Ascending aorta (tissue), 2 donors: ENCODE measurements around the gene TFDP2. TPM values are rescaled to one million over a fixed set of nuclear protein-coding genes. Genes with fewer than 3 reads are reported as not detected.

Experiments used
- DNase-seq, 2 donors: peaks; one replicate each; pipeline ENCODE4 v3.0.0-alpha.2; 2019; ENCODE audit warnings: low spot score in 2 of 2
- H3K27ac ChIP-seq, 2 donors: fragments of 200-600 bp; sonication (generic); one replicate each; pipeline ENCODE4 v1.5.1; 2016 to 2017; ENCODE audit warnings: mild to moderate bottlenecking in 1 of 2
- H3K27me3 ChIP-seq: fragments of 200-600 bp; sonication (generic); one replicate; pipeline ENCODE4 v1.5.1; 2017
- H3K36me3 ChIP-seq, 2 donors: fragments of 200-600 bp; sonication (generic); one replicate each; pipeline ENCODE4 v1.5.1; 2016
- H3K4me1 ChIP-seq, 2 donors: fragments of 200-600 bp; sonication (generic); one replicate each; pipeline ENCODE4 v1.5.1; 2016 to 2017; ENCODE audit warnings: mild to moderate bottlenecking in 1 of 2
- H3K4me3 ChIP-seq, 2 donors: fragments of 200-600 bp; sonication (generic); one replicate each; pipeline ENCODE4 v1.5.1; 2016 to 2017; ENCODE audit warnings: mild to moderate bottlenecking in 1 of 2
- H3K9me3 ChIP-seq, 2 donors: fragments of 200-600 bp; sonication (generic); one replicate each; pipeline ENCODE4 v1.5.1; 2016
- intact Hi-C: fragments of 100-400 bp; cut with DNase I; formaldehyde crosslinking; loops from one replicate; pipeline ENCODE4 v1.15.1; 2023
- total RNA-seq: library from RNA; depleted of rRNA; stranded (reverse); fragments of >200 nt; gene quantifications from one replicate; pipeline ENCODE4 v1.1.0, GENCODE V29; 2016
- TF ChIP-seq, protein P1 (sequence below), 3 experiments: fragments of 200-600 bp in 2 of 3; fragments of 450-650 bp in 1 of 3; sonication (generic) in 2 of 3; IDR thresholded peaks; one replicate each; pipeline ENCODE4 v1.5.1; 2016 to 2019; ENCODE audit warnings: antibody characterized with exemption in 3 of 3, mild to moderate bottlenecking in 1 of 3, moderate library complexity in 1 of 3

TFDP2 gene, protein sequence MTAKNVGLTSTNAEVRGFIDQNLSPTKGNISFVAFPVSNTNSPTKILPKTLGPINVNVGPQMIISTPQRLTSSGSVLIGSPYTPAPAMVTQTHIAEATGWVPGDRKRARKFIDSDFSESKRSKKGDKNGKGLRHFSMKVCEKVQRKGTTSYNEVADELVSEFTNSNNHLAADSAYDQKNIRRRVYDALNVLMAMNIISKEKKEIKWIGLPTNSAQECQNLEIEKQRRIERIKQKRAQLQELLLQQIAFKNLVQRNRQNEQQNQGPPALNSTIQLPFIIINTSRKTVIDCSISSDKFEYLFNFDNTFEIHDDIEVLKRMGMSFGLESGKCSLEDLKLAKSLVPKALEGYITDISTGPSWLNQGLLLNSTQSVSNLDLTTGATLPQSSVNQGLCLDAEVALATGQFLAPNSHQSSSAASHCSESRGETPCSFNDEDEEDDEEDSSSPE
- 23.0 TPM for total RNA-seq

DNA sequence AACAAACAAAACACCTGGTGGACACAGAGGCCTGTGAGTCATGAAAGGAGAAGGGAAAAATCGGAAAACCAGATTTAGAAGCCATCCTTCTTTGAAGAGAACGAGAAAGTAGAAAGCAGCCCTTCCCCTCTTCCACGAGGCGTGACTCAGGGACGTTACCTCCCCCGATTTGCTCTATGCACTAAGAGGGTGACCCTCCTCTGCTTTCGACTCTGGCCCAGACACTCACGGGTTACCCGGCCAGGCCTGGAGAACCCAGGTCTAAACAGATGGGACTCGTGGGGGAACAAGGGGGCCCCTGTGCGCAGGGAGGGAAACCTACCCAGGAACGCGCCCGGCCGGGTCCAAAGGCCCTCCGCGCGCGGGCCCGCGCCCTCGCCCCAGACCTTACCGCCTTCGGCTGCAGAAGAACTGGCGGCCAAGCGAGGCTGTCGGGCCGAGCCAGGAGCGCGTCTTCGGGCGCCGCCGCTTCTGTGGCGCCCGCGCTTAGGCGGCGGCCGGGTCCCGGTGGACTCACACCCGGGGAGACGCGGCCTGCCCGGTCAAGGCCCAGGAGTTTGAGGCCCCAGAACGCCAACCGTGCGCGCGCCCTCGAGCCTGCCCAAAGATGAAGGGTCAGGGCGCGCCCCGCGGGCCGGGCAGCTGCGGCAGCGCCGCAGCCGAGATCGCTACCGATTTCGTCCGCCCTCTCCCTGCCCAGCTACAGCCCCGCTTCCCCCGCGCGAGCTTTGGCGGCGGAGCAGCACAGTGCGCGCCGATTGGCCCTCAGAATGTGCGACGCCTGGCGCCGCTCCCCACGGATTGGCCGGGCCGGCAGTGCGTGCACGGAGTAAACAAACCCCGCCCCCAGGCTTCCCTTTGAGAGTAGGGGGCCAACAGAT, at the start of gene TFDP2:
Gene TFDP2 (minus strand): TSS at position 753 of the 881 bp plus-strand sequence. CDS start 47,795 bp downstream, outside the sequence.
- peaks cover 0 to 10% of the 10 kb centered on the region in 2 donors for H3K4me1 ChIP-seq
- H3K4me3 ChIP-seq: peak within 1 kb of the TSS; percentile 76 to 90
- intact Hi-C loops: loop anchor here (1.0 to 5.0 kb wide), 3 partner anchors 63 to 272 kb away; partner anchors contain the start of gene ATP1B3

DNA sequence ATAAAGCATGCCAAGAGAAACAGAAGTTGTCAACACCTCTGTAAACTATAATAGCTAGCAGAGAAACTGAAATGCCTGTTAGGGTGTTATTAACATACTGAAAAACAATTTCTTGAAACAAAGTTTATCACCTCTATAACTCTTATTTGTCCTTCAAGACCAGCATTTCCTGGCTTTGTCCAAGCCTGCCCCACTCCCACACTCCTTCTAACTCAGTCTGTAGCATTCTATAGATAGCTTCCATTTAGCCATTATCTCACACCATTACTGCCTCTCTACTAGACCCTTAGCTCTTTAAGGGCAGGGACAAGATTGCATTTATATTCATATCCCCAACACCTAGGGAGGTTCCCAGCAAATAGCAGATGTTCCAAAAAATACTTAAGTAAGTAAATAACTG, 39.5 kb upstream of the TFDP2 start:
- Histone ChIP-seq H3K27me3 (no peaks in the 10 kb centered on the region), H3K27ac (no peak overlapping the region), H3K4me1 (no peaks in the 10 kb centered on the region), H3K36me3 (peaks cover 8 to 14% of the 10 kb centered on the region in 2 donors), H3K4me3 (no peak overlapping the region), H3K9me3 (no peaks in the 10 kb centered on the region)
- TF ChIP-seq, protein P1, sequence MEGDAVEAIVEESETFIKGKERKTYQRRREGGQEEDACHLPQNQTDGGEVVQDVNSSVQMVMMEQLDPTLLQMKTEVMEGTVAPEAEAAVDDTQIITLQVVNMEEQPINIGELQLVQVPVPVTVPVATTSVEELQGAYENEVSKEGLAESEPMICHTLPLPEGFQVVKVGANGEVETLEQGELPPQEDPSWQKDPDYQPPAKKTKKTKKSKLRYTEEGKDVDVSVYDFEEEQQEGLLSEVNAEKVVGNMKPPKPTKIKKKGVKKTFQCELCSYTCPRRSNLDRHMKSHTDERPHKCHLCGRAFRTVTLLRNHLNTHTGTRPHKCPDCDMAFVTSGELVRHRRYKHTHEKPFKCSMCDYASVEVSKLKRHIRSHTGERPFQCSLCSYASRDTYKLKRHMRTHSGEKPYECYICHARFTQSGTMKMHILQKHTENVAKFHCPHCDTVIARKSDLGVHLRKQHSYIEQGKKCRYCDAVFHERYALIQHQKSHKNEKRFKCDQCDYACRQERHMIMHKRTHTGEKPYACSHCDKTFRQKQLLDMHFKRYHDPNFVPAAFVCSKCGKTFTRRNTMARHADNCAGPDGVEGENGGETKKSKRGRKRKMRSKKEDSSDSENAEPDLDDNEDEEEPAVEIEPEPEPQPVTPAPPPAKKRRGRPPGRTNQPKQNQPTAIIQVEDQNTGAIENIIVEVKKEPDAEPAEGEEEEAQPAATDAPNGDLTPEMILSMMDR (IDR thresholded peaks at IDR 0.05): no peak
- intact Hi-C loops: no loop called here
- DNase-seq: no peak

More for the DNA sequence above, at the start of gene TFDP2:
- TF ChIP-seq, protein P1 (IDR thresholded peaks at IDR 0.05): no peak
- Histone ChIP-seq H3K27me3 (no peaks in the 10 kb centered on the region), H3K36me3 (no peaks in the 10 kb centered on the region), H3K9me3 (no peaks in the 10 kb centered on the region), H3K27ac (peak within 1 kb of the TSS; percentile 86 to 94)
- peak; percentile 52 to 94 for DNase-seq

DNA sequence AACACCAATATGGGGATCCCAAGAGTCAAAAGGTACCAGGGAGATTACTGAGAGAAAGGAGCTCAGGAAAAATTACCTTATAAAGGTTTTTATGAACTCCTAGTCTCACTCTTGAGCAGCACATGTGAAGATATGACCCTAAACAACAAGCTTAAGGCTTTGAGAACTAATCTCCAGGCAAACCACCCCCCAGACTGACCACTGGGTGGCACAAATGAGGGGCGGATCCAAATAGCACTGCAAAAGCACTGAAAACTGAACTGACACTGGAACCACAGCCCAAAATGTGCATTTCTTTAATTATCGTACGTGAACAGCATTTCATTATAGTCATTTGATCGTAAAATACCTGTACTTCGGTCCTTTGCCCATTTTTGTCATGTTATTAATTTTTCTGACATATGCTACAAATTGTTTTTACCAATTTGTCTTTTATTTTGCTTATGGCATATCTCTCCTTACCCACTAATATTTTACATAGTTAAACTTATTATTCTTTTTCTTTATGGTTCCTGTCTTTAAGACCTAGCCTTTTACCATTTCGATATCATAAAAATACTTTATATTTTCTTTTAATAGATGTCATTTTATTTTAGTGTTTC, 31.5 kb upstream of the TFDP2 start:
- H3K27me3 ChIP-seq: no peaks in the 10 kb centered on the region
- H3K27ac ChIP-seq: no peak overlapping the region
- DNase-seq: no peak
- H3K9me3 ChIP-seq: no peaks in the 10 kb centered on the region
- no peak overlapping the region for H3K4me3 ChIP-seq
- TF ChIP-seq, protein P1 (IDR thresholded peaks at IDR 0.05): peak; percentile 36 to 58 (median 55)
- intact Hi-C loops: loop anchor here (1.0 kb wide), 1 partner anchor 99 kb away; no protein-coding TSS in a partner anchor
- no peaks in the 10 kb centered on the region for H3K4me1 ChIP-seq
- peaks cover 40 to 57% of the 10 kb centered on the region in 2 donors for H3K36me3 ChIP-seq

DNA sequence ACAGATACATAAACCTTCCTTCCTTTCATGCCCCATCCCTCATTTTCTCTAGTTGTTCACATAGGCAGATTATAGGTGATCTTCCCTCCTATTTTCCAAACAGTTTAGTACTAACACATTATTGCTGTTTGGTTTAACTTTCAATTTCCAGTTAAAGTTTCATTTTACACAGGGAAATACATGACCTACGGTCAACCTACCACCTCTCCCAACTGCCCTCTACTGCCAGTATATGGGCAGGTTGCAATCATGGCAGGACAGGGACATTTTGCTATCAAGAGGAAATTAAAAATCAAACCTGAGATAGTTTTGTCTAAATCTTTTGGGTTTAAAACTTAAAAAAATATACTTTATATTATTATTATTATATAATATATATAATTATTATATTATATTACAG, 26.1 kb upstream of the TFDP2 start:
- no peak overlapping the region for H3K27ac ChIP-seq
- no peak for DNase-seq
- TF ChIP-seq, protein P1 (IDR thresholded peaks at IDR 0.05): no peak
- H3K9me3 ChIP-seq: no peaks in the 10 kb centered on the region
- peaks cover 16 to 68% of the 10 kb centered on the region in 2 donors for H3K36me3 ChIP-seq
- intact Hi-C loops: no loop called here
- H3K4me3 ChIP-seq: no peak overlapping the region
- H3K4me1 ChIP-seq: no peaks in the 10 kb centered on the region
- no peaks in the 10 kb centered on the region for H3K27me3 ChIP-seq

DNA sequence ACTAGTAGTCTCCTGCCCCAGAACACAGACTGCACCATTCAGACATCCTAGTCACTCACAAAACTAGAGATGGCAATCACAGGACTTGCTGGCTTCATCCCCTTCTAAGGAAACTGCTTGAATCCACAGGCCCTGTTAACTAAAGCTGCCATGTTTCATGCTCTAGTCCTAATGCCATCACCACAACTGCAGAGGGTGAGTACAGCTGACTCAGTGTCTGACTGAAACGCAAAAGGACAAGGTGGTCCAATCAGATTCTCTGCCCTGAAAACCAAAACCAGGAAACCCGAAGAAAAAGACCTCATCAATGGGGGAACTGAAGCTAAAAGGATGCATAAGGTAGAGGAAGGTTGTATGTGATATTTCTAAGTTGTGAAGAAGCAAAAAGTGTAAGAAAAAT, 25.2 kb upstream of the TFDP2 start:
- DNase-seq: no peak
- Histone ChIP-seq H3K4me1 (no peaks in the 10 kb centered on the region), H3K27me3 (no peaks in the 10 kb centered on the region), H3K36me3 (peaks cover 25 to 68% of the 10 kb centered on the region in 2 donors), H3K9me3 (no peaks in the 10 kb centered on the region), H3K4me3 (no peak overlapping the region), H3K27ac (no peak overlapping the region)
- intact Hi-C loops: no loop called here
- TF ChIP-seq, protein P1 (IDR thresholded peaks at IDR 0.05): no peak
